Measurements from ENCODE around the gene TRMT61A.

- no peak for TF ChIP-seq CTCF (IDR thresholded peaks at IDR 0.05; ENCODE audit: insufficient read depth, low read length, poor library complexity, severe bottlenecking)
- no peak for TF ChIP-seq EZH2phosphoT487 (conservative IDR thresholded peaks at IDR 0.05; ENCODE audit: low read length)
Measured at GRCh38 chr14:103483600-103483999, 45.4 kb upstream of the TRMT61A start.

Measured in SU-DHL-6 (cell line).